ENCODE data around the gene DDX52.

Gene DDX52

DNA sequence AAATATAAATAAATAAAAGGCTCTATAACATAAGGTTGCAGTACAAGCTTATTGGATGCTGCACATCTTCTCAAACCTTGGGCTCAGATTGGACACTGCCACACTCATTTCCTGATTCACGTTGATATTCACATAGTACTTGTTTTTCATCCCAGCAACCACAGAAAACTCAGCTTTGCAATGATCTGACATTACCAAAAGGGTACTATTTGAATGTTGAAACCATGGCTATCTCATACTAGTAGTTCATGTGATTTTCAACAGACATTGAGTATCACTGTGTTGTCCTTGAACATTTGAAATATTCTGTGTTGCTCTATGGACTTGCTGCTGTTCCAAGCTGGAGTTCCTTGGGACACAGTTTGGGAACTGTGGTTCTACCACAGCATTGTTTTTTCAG lies 14.0 kb upstream of the DDX52 start:
- TF ChIP-seq, protein P1, sequence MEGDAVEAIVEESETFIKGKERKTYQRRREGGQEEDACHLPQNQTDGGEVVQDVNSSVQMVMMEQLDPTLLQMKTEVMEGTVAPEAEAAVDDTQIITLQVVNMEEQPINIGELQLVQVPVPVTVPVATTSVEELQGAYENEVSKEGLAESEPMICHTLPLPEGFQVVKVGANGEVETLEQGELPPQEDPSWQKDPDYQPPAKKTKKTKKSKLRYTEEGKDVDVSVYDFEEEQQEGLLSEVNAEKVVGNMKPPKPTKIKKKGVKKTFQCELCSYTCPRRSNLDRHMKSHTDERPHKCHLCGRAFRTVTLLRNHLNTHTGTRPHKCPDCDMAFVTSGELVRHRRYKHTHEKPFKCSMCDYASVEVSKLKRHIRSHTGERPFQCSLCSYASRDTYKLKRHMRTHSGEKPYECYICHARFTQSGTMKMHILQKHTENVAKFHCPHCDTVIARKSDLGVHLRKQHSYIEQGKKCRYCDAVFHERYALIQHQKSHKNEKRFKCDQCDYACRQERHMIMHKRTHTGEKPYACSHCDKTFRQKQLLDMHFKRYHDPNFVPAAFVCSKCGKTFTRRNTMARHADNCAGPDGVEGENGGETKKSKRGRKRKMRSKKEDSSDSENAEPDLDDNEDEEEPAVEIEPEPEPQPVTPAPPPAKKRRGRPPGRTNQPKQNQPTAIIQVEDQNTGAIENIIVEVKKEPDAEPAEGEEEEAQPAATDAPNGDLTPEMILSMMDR (IDR thresholded peaks at IDR 0.05; ENCODE audit: insufficient read depth, low read depth, low read length, missing control alignments) = no peak
- no peak for DNase-seq (ENCODE audit: low read depth)
- no peak overlapping the region for H3K4me3 ChIP-seq (ENCODE audit: low read length)

DNA sequence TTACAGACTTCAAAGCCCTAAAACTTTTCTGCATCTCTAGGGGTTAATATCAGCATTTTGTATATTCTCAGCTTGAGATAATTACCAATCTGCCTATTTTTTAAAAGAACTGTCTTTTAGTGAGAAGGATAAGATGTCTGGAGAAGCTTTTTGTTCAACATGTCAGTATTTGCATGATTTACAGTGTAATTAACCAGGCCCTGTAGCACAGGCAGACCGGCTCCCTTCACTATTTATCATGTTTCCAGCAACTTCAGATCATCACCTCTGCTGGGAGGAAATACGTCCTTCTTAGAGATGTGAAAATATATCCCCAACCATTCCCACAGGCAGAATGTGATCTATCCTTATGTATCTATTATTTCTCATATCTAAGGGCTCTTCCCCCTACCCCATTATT lies 8.6 kb upstream of the DDX52 start:
- DNase-seq (ENCODE audit: low read depth) = no peak
- TF ChIP-seq, protein P1 (IDR thresholded peaks at IDR 0.05; ENCODE audit: insufficient read depth, low read depth, low read length, missing control alignments) = no peak
- no peak overlapping the region for H3K4me3 ChIP-seq (ENCODE audit: low read length)

DNA sequence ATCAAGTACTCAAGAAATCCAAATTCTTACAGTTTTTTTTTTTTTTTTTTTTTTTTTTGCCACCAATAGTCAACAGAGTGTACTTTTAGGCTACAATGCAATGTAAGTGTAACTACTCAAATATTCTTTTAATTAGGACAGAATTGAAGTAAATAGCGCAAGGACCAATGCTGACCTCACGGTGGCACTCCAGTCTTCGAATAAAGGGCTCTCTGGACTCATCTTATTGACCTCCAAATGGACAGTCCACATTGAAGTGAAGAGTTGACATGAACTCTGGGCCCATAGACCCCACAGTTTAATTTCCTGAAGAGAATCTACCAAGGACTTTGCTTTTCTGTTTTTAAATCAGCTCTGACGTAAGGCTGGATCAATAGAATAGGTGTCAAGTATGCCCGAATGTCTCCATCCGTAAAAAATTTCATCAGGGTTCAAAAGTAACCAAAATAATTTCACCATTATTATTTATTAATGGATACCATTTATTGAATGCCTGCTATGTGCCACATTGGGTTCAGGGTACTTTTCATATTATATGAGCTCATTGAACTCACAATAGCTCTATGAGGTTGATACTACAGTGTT lies 7.3 kb upstream of the DDX52 start:
- peak; percentile 49 for DNase-seq (ENCODE audit: low read depth)
- TF ChIP-seq, protein P1 (IDR thresholded peaks at IDR 0.05; ENCODE audit: insufficient read depth, low read depth, low read length, missing control alignments) = peak; percentile 53
- no peak overlapping the region for H3K4me3 ChIP-seq (ENCODE audit: low read length)

DNA sequence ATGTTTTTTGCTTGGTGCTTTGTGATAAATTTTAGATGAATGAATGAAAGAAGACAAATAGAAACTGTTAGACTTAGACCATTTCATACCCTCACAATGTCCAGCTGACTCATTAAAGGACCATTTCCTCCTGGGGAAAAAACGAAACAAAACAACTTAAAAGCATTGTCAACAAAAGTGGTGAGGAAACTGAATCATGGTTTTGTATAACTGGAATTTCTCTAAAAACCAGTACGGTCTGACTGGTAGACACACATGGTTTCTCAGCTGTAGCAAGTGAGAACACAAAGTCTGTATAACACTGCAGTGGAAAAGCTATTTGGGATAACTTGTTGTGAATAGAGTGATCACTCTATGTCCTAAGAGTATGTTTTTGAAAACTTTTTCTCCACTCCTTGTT lies 5.3 kb upstream of the DDX52 start:
- TF ChIP-seq, protein P1 (IDR thresholded peaks at IDR 0.05; ENCODE audit: insufficient read depth, low read depth, low read length, missing control alignments) = no peak
- DNase-seq (ENCODE audit: low read depth) = peak; percentile 74

DNA sequence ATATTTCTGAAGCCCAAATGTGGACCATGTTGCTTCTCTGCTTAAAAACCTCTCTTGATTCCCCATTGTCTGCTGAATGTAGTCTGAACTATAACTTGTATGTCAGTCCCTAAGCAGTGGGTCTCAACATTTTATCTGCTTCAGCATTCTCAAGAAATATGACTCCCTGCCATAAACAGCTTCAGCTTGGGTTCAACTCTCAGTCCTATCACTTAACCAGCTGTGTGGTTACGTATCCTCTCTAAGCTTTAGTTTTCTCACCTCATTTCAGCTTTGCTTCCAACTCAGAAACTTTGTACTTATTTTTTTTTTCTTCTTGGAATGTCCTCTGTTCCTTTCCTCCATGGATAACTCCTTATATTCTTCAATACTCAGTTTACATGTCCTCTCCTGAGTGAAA lies 4.6 kb upstream of the DDX52 start:
- TF ChIP-seq, protein P1 (IDR thresholded peaks at IDR 0.05; ENCODE audit: insufficient read depth, low read depth, low read length, missing control alignments) = no peak
- H3K4me3 ChIP-seq (ENCODE audit: low read length) = no peak overlapping the region
- DNase-seq (ENCODE audit: low read depth) = no peak

More for the DNA sequence above, 5.3 kb upstream of the DDX52 start:
- no peak overlapping the region for H3K4me3 ChIP-seq (ENCODE audit: low read length)

DNA sequence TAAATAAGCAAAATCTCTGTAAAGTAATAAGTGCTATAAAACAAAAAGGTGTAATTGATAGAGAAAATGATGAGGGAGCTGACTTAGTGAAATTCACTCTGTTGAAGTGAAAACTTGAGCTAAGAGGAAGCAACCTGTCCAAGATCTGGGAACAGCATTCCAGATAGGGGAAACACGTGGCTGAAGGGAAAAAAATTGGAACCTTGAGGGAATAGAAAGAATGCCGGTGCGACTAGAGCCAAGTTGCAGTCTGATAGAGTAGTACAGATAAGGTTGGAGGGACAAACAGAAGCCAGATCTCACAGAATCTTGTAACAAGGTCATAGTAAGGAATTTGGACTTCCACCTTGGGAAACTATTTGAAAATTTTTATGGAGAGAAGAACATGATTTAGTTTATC lies 623 bp upstream of the DDX52 start:
- peak overlapping the region; percentile 86 for H3K4me3 ChIP-seq (ENCODE audit: low read length)
- TF ChIP-seq, protein P1 (IDR thresholded peaks at IDR 0.05; ENCODE audit: insufficient read depth, low read depth, low read length, missing control alignments) = no peak
- no peak for DNase-seq (ENCODE audit: low read depth)

DNA sequence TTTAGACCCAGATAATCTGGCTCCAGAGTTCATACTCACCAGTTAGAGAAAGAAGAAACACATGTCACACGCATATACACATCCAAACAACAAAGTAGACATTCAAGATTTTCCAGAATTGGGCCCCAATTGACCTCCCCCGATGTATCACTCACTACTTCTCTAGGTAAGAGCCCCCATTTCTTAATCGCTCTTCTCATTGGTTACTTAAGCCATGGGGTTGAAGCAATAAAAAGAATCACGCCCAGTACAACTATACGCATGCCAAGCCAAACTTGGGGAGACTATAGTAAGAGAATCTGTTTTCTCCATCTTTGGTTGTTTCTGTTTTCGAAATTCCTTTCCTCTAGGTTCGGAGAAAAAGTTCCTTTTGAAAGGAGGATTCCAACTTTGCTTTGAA lies 565 bp downstream of the DDX52 start:
- peak overlapping the region; percentile 86 for H3K4me3 ChIP-seq (ENCODE audit: low read length)
- TF ChIP-seq, protein P1 (IDR thresholded peaks at IDR 0.05; ENCODE audit: insufficient read depth, low read depth, low read length, missing control alignments) = no peak
- DNase-seq (ENCODE audit: low read depth) = peak; percentile 76
